Right lobe of liver (tissue), 6 donors: ENCODE data around the gene LHCGR. TPM values are rescaled to one million over a fixed set of nuclear protein-coding genes. Genes with fewer than 3 reads are reported as not detected.

Source experiments
- ATAC-seq, 4 donors: fragments of 200-7000 bp; cut with Tn5 transposase; one replicate each; pipeline ENCODE4 v1.9.1; 2020; ENCODE audit warnings: mild to moderate bottlenecking in 4 of 4, moderate library complexity in 4 of 4
- DNase-seq, 3 donors: peaks; one replicate each; pipeline ENCODE4 v3.0.0-alpha.2; 2020
- H3K27ac ChIP-seq, 3 donors: fragments of 200-600 bp; one replicate each; pipeline ENCODE4 v1.8.0; 2022
- H3K27me3 ChIP-seq, 2 donors: fragments of 200-600 bp; one replicate each; pipeline ENCODE4 v1.8.0; 2022
- H3K36me3 ChIP-seq, 4 donors: fragments of 200-600 bp; sonication (generic) in 1 of 4; one replicate each; pipeline versions ENCODE4 v1.5.1 to v1.8.0; 2017 to 2022; ENCODE audit warnings: control low read depth in 1 of 4
- H3K4me1 ChIP-seq, 4 donors: fragments of 200-600 bp; sonication (generic) in 1 of 4; one replicate each; pipeline versions ENCODE4 v1.5.1 to v1.8.0; 2017 to 2022; ENCODE audit warnings: control low read depth in 1 of 4
- H3K4me3 ChIP-seq, 3 donors: fragments of 200-600 bp; one replicate each; pipeline ENCODE4 v1.8.0; 2022
- H3K9me3 ChIP-seq, 4 donors: fragments of 200-600 bp; sonication (generic) in 1 of 4; one replicate each; pipeline versions ENCODE4 v1.5.1 to v1.8.0; 2017 to 2022; ENCODE audit warnings: control low read depth in 1 of 4
- CTCF ChIP-seq, 4 donors: fragments of 200-600 bp in 3 of 4; fragments of 450-650 bp in 1 of 4; IDR thresholded peaks; one replicate each; pipeline versions ENCODE4 v1.5.1 to v1.8.0; 2016 to 2022; ENCODE audit warnings: antibody characterized with exemption in 4 of 4, mild to moderate bottlenecking in 2 of 4
- POLR2A ChIP-seq: fragments of 450-650 bp; IDR thresholded peaks from one replicate; pipeline ENCODE4 v1.6.1; 2017; ENCODE audit warnings: antibody characterized with exemption, mild to moderate bottlenecking
- WGBS: methylation state at CpG from one replicate; pipeline ENCODE4 v1.1.6; 2018; ENCODE audit warnings: low coverage, low lambda C conversion rate; ENCODE audit not compliant: insufficient coverage; ENCODE audit errors: missing lambda C conversion rate; 5-methylcytosine and 5-hydroxymethylcytosine counted together
- intact Hi-C, 2 donors: fragments of 100-400 bp; cut with DNase I; formaldehyde crosslinking; loops; one replicate each; pipeline versions ENCODE4 v1.11.2 to v1.14.1; 2022
- long read RNA-seq: library from polyadenylated mRNA; unstranded; transcript quantifications from one replicate; pipeline ENCODE4 v2.0.0, GENCODE V29; 2019
- total RNA-seq, 6 experiments: library from RNA; depleted of rRNA in 2 of 6; stranded (reverse); fragments of >200 nt in 2 of 6; fragmentation: NEBNext Ultra II Directional in 3 of 6; extraction: Animal tissue kit (Norgen Biotek cat#: 25700) in 3 of 6; gene quantifications; one replicate each; pipeline versions ENCODE4 v1.1.0 to v1.2.4, GENCODE V29; 2016 to 2023
- donor health status: DM: no; HTN: yes; CAD: no.
- donor health status: DM: no; HTN: no; CAD: no.
- donor health status: DM: no; HTN: no; CAD: no.
- donor health status: DM: no; HTN: yes; CAD: no.
- donor health status: DM: no; HTN: yes; CAD: no.

The LHCGR gene
- not detected for total RNA-seq
- long read RNA-seq, result 0 reads

GRCh38 chr2:48755473-48755872, at the start of gene LHCGR:
TSS of gene LHCGR (minus strand) at chr2:48755724. CDS start at chr2:48755671, 53 bp downstream.
- WGBS, result 2% methylated on average over 13 of the region's 37 CpGs
- ATAC-seq, result peak in 3 of 4 donors; percentile 22 to 39 (median 36)
- TF ChIP-seq POLR2A (no peak), CTCF (IDR thresholded peaks at IDR 0.05) (no peak)

GRCh38 chr2:48799601-48800000, 44.1 kb upstream of the LHCGR start:
- 34% methylated on average over 6 of the region's 6 CpGs for WGBS
- intact Hi-C loops, result no loop called here

More at GRCh38 chr2:48755473-48755872, at the start of gene LHCGR:
- H3K9me3 ChIP-seq, result no peaks in the 10 kb centered on the region
- no peaks in the 10 kb centered on the region for H3K4me1 ChIP-seq
- no peak within 1 kb of the TSS for H3K4me3 ChIP-seq
- H3K27me3 ChIP-seq, result no peaks in the 10 kb centered on the region
- intact Hi-C loops, result no loop called here
- no peaks in the 10 kb centered on the region for H3K36me3 ChIP-seq
- DNase-seq, result peak in 1 of 3 donors; percentile 49
- H3K27ac ChIP-seq, result no peak within 1 kb of the TSS

GRCh38 chr2:48795065-48795464, 39.5 kb upstream of the LHCGR start:
- H3K4me3 ChIP-seq, result no peak overlapping the region
- WGBS, result 40% methylated on average over 2 of the region's 2 CpGs
- intact Hi-C loops, result no loop called here
- ATAC-seq, result no peak
- H3K36me3 ChIP-seq, result no peaks in the 10 kb centered on the region
- H3K4me1 ChIP-seq, result no peaks in the 10 kb centered on the region
- no peaks in the 10 kb centered on the region for H3K27me3 ChIP-seq
- DNase-seq, result no peak
- no peaks in the 10 kb centered on the region for H3K9me3 ChIP-seq
- no peak overlapping the region for H3K27ac ChIP-seq
- TF ChIP-seq POLR2A (no peak), CTCF (IDR thresholded peaks at IDR 0.05) (no peak)

More at GRCh38 chr2:48799601-48800000, 44.1 kb upstream of the LHCGR start:
- H3K4me1 ChIP-seq, result no peaks in the 10 kb centered on the region
- ATAC-seq, result peak in 1 of 4 donors; percentile 52
- H3K27ac ChIP-seq, result no peak overlapping the region
- no peaks in the 10 kb centered on the region for H3K27me3 ChIP-seq
- H3K9me3 ChIP-seq, result no peaks in the 10 kb centered on the region
- no peak for TF ChIP-seq CTCF (IDR thresholded peaks at IDR 0.05)
- no peak for TF ChIP-seq POLR2A
- no peak overlapping the region for H3K4me3 ChIP-seq
- no peaks in the 10 kb centered on the region for H3K36me3 ChIP-seq
- DNase-seq, result no peak

GRCh38 chr2:48793671-48794070, 38.1 kb upstream of the LHCGR start:
- Histone ChIP-seq H3K27me3 (no peaks in the 10 kb centered on the region), H3K36me3 (no peaks in the 10 kb centered on the region), H3K9me3 (no peaks in the 10 kb centered on the region), H3K27ac (no peak overlapping the region), H3K4me1 (no peaks in the 10 kb centered on the region), H3K4me3 (no peak overlapping the region)
- ATAC-seq (no peak), DNase-seq (no peak)
- intact Hi-C loops, result no loop called here
- no peak for TF ChIP-seq POLR2A
- no peak for TF ChIP-seq CTCF (IDR thresholded peaks at IDR 0.05)
- WGBS, result 34% methylated on average over 5 of the region's 5 CpGs

GRCh38 chr2:48792030-48792429, 36.5 kb upstream of the LHCGR start:
- Histone ChIP-seq H3K9me3 (no peaks in the 10 kb centered on the region), H3K27me3 (no peaks in the 10 kb centered on the region), H3K4me3 (no peak overlapping the region), H3K4me1 (no peaks in the 10 kb centered on the region), H3K36me3 (no peaks in the 10 kb centered on the region), H3K27ac (no peak overlapping the region)
- TF ChIP-seq CTCF (IDR thresholded peaks at IDR 0.05) (no peak), POLR2A (no peak)
- no peak for ATAC-seq
- DNase-seq, result no peak
- intact Hi-C loops, result no loop called here
- 67% methylated on average over 3 of the region's 3 CpGs for WGBS
